HG03342 (cell line): ENCODE data around the gene SYTL2.
A peak's percentile ranks its signal among the peaks of the same experiment; 100 is the strongest.
"Not testable (repeated sequence)": the region's sequence is repeated elsewhere in the genome, so short reads cannot be mapped to it uniquely, and the experiment has no call there.

Experiments used
- ATAC-seq: cut with Tn5 transposase; IDR thresholded peaks from one replicate; pipeline ENCODE4 v1.9.1; 2021; ENCODE audit warnings: mild to moderate bottlenecking, moderate library complexity; ENCODE audit not compliant: unreplicated experiment

Gene SYTL2, protein sequence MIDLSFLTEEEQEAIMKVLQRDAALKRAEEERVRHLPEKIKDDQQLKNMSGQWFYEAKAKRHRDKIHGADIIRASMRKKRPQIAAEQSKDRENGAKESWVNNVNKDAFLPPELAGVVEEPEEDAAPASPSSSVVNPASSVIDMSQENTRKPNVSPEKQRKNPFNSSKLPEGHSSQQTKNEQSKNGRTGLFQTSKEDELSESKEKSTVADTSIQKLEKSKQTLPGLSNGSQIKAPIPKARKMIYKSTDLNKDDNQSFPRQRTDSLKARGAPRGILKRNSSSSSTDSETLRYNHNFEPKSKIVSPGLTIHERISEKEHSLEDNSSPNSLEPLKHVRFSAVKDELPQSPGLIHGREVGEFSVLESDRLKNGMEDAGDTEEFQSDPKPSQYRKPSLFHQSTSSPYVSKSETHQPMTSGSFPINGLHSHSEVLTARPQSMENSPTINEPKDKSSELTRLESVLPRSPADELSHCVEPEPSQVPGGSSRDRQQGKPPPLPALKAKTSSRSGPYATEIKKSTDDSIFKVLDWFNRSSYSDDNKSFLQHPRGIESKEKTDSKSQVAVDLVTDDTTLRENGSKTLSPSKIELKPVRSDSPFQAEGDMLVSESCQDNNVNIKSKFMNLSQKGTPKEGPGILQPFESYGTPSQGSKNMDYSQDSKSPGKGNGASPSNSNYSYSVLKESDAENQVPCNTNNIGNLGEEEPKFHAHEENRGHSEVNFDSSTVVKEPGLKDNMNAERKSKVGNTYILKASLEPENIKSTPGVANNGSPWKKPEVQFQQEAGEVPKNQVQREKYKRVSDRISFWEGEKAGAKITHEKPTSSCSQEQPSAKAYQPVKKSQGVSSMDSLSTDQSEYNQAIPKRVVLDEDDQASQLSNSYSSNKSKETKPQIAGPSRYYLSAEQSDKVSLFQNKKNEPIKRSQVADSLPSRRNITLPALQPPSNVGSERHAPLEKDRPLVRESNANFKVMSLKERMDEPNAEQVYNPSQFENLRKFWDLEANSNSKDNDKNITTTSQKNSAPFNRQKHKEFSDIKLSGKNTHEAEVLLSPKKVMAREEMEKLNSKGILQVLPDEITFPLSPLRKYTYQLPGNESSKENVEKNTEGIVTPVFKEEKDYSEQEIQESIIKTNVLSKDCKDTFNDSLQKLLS (N-terminal part only)

DNA sequence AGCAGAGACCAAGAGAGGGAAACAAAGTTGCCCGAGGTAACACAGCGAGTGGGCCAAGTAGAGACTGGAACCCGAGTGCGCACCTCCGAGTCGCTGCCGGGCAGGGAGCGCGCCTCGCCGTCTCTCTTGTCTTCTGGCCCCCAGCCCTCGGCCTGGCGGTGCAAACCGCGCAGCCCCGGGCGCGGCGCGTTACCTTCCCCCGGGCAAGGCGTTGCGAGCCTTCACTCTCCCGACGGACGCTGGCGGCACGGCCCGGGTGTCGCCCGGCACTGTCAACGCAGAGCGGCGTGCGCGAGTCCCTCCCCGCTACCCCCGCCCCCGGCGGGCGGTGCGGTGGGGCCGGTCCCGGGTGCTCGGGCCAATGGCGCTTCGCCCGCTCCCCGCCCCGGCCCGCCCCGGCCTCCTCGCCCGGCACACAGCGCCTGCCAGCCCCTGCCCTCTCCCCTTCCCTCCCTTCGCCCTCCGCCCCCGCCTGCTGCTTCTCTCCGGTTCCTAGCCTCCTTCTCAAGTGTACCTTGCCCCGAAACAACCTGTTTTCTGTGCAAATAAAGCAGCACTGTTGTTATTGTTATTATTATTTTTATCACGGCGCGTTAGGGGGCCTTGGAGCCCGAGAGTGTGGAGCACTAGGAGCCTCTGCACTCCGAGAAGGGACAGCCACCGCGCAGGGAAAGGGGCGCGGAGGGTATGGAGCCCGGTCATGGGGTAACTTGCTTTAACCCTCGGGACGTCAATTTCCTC is at the start of gene SYTL2:
TSS of gene SYTL2 (minus strand) at position 271 of the 741 bp plus-strand sequence. CDS start 53,416 bp downstream, outside the sequence.
- peak; percentile 87 for ATAC-seq

DNA sequence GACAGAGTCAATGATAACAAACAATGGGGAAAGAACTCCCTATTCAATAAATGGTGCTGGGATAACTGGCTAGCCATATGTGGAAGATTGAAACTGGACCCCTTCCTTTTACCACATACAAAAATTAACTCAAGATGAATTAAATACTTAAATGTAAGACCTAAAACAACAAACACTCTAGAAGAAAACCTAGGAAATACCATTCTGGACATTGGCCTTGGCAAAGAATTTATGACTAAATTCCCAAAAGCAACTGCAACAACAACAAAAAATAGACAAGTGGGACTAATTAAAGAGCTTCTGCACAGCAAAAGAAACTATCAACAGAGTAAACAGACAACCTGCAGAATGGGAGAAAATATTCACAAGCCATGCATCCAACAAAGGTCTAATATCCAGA is 48.6 kb upstream of the SYTL2 start:
- not testable (repeated sequence) for ATAC-seq

DNA sequence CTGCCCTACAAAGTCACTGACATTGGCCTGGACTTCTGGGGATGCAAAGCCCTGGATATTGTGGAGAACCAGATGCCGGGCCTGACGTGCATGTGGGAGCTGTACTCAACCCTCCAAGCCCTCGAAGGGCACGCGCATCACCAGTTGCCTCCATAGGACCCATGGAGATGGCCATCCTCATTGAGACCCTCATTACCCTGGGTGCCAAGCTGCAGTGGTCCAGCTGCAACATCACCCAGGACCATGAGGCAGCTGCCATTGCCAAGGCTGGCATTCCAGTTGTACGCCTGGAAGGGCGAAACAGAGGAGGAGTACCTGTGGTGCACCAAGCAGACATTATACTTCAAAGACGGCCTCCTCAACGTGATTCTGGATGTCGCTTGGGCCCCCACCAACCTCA is 46.2 kb upstream of the SYTL2 start:
- no peak for ATAC-seq

DNA sequence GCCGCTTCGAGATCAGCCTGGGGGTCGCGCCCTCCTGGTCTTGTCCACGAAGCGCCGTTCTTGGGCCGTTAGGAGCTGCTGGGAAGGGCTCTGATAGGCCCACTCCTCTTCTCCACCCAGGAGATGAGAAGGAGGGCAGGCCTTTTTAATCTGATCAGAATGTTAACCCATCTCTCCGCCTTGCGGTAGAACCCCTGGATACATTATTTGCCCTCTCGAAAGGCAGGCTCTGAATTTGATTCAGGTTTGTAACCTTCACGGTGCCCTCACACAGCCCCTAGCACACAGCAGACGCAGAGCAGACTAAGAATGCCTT is 44.4 kb upstream of the SYTL2 start, which contains the start of gene CCDC83:
TSS of gene CCDC83 (plus strand) at position 43 of the 316 bp plus-strand sequence. CDS start 9,741 bp downstream, outside the sequence.
- ATAC-seq: no peak

DNA sequence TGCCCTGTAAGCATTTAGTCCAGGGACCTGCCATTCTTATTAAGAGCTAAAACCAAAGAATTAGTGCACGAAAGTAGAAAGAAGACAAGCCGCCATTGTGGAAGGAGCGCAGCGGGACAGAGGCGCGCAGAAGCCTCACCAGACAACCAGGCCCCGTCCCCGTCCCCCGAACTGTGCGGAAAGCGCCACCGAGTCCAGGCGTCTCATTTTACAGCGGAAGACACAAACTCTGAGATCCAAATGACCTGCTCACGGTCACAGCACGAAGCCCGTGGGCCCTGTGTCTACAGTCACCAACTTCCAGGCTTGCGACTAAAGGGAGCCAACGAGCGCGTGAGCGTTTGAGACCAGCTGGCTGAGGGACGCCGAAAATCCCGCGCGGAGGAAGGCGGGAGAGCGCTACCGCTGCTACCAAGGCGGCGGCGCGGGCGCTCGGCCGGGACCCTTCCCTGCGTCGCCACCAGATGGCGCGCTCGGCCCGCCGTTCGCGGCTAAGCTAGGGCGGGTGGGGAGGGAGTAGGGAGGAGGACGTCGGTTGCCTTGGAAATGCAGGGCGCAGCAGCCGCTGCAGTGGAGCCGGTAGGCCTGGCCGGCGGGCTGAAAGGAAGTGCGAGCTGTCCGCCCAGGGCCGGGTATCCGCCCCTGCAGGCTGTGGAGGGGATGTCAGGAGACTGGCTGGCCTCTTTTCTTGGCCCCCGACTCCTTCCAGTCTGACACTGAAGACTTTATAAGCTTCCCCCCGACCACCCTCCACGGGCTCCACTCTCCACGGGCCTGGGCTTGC is 43.8 kb upstream of the SYTL2 start:
- ATAC-seq: peak; percentile 100

DNA sequence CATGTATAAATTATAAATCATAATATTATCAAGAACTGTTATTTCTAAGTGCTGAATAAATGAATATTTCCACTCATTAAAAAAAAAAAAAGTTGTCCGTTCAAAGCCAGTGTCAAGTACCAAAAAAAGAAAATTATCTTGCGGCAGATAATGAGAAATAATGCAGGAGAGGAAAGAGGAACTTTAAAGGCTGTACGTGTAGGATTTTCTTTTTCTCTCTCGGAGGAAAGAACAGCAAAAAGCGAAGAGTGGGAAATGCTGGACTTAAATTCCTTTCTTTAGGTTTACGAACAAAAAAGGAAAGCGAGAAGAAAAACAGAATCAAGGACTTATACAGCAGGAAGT is 43.2 kb upstream of the SYTL2 start:
- ATAC-seq: no peak

DNA sequence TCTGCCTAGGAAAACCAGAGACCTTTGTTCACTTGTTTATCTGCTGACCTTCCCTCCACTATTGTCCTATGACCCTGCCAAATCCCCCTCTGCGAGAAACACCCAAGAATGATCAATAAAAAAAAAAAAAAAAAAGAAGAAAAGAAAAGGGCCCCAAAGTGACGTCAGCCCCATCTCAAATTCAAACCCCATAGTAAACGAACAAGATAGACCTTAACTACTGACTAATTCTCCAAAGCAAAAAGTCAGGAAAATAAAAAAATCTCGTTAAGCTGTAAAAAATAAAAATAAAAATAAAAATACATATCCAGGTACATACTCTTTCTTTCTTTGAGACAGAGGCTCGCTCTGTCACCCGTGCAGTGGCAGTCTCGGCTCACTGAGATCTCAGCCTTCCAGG is 42.6 kb upstream of the SYTL2 start:
- not testable (repeated sequence) for ATAC-seq

DNA sequence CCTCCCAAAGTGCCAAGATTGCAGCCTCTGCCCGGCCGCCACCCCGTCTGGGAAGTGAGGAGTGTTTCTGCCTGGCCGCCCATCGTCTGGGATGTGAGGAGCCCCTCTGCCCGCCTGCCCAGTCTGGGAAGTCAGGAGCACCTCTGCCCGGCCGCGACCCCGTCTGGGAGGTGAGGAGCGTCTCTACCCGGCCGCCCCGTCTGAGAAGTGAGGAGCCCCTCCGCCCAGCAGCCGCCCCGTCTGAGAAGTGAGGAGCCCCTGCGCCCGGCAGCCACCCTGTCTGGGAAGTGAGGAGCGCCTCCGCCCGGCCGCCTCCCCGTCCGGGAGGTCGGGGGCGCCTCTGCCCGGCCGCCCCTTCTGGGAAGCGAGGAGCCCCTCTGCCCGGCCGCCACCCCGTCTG is 41.8 kb upstream of the SYTL2 start:
- ATAC-seq: not testable (repeated sequence)

DNA sequence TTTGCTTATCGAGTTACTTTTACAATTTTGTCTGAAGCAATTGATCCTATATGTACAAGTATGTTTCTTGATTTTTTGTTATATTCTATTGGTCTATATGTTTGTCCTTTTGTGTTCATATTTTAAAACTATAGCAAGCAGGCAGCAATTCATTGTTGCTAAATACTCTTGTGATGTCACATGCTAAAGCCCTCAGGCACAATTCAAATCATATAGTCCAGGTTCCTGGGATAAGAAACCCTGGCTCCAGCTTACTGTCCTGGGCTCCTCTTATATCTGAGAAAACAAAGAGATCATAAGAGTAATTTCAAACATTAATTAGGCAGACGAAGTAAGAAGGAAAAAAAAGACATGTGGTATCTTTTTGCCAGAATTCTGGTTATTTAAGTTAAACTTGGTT is 37.6 kb upstream of the SYTL2 start:
- no peak for ATAC-seq

DNA sequence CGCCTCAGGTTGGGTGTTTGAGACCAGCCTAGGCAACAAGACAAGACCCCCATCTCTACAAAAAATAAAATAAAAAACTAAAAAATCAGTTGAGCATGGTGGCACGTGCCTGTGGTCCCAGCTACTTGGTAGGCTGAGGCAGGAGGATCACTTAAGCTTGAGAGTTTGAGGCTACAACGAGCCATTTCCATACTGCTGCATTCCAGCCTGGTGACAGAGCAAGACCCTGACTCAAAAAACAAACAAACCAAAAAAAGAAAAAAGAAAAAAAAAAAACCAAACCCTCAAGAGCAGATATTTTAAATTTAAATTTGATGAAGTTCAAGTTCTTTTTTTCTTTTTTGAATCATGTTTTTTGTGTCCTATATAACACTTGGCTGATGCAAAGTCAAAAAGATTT is 37.1 kb upstream of the SYTL2 start:
- ATAC-seq: no peak

DNA sequence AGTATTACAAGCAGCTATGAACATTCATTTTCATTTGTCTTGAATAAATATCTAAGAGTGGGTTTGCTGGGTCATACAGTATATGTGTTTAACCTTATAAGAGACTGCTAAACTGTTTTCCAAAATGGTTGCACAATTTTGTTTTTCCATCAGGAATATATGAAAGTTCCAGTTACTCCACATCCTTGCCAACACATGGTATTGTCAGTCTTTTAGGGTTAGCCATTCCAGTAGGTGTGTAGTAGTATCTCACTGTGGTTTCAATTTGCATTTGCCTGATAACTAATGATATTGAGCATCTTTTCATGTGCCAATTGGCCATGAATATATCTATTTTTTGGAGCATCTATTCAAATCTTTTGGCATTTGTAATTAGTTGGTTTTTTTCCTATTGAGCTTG is 36.5 kb upstream of the SYTL2 start:
- no peak for ATAC-seq

DNA sequence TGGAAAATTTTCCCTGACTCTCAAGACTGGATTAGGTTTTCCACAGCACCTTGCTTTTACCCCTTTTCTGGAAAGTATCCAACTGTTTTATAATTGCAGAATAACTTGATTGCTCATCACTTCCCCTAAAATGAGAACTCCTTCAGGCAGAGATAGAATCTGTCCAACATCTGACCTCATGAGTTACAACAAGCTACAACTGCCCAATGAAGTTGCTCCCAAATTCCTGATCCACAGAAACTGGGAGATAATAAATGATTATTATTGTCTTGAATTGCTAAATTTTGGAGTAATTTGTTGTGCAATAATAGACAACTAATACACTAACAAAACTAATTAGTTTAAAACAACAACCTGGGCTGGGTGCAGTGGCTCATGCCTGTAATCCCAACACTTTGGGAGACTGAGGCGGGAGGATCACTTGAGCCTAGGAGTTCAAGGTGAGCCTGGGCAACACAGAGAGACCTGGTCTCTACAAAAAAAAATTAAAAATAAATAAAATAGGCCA is 34.2 kb upstream of the SYTL2 start:
- ATAC-seq: no peak

DNA sequence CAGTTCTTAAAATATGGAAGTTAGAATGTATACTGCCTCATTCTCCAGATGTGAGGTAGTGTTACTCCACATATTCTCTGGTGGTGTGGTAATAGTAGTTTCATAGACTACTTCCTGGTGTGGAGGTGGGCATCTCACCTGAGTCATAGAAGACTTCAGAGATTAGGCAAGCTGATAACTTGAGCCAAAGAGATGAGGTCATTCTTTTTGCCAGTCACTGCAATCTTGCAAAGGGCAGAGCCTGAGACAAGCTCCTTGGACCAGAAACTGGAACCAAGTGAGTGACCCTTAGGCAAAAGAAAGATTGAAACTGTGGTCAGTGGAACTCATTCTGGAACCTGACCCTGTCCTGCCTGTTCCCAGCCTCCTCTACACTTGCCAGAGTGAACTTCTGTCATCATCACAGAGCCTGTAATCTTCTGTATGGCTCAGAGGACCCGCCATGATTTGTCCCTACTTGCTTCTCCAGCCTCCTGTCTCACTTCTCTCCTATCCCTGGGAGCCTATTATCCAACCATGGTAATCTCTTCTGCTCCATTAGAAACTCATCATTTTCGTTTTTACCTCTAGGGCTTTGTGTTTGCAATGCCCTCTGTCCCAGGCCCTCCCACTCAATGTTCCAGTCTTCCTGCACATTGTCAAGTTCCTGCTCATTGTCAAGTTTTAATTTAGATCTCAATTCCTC is 33.6 kb upstream of the SYTL2 start:
- no peak for ATAC-seq

DNA sequence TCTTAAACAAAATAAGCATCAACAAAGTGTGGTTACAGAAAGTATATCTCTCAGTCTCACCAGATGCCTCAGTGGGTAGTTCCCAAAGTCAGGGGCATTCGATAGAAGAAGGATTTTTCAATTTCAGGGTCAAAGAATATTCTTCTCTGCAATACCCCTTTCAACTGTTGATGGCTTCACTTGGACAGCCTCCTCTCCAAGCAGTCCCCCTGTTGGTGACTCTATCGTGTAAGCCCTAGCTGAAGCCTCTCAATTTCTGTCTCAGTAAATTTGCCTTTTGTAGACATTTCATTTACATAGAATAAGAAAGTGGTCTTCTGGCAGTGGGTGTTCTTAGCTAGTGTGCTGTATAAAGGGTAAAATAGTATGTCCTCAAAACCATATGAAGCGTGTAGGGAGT is 33.0 kb upstream of the SYTL2 start:
- no peak for ATAC-seq

DNA sequence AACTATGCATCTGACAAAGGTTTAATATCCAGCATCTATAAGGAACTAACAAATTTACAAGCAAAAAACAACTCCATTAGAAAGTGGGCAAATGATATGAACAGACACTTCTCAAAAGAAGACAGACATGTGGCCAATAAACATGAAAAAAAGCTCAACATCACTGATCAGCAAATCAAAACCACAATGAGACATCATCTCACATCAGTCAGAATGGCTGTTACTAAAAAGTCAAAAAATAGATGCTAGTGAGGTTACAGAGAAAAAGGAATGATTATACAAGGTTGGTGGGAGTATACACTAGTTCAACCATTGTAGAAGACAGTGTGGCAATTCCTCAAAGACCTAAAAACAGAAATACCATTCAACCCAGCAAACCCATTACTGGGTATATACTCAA is 30.0 kb upstream of the SYTL2 start:
- not testable (repeated sequence) for ATAC-seq

DNA sequence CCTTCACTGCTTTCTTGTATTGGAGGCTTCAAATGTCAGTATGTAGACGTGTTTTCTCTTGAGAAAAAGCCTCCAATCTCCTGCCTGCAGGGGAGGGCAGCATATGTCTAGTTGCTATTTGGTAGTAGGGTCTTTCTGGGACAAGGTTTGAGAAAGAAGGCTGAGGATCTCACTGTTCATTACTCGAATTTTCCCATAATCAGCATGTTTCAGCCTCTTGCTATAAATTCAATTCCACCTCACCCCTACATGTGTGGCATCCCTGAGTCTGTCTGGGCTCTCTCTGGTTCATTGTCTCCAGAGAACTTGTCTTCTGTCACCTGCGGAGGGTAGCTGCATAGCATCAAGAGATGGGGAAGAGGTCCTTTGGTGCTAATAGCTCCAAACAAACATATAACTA is 24.8 kb upstream of the SYTL2 start:
- ATAC-seq: no peak

DNA sequence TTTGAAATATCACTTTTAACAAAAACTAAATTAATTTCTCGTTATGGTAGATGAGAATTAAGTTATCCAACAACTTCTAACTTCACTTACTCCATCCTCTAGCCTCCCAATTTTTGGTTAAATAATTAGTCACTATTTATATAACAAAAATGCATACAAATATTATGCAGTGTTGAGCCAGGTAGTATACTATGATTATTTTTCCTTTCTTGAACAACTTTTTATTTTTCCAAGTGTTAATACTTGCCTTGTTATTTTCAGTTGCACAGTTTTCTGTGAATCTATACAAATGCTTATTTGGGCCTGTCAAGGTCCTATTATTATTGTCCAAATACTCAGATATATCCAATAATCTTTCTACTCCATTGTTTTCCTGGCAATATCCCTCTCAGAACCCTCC is 24.3 kb upstream of the SYTL2 start:
- no peak for ATAC-seq

DNA sequence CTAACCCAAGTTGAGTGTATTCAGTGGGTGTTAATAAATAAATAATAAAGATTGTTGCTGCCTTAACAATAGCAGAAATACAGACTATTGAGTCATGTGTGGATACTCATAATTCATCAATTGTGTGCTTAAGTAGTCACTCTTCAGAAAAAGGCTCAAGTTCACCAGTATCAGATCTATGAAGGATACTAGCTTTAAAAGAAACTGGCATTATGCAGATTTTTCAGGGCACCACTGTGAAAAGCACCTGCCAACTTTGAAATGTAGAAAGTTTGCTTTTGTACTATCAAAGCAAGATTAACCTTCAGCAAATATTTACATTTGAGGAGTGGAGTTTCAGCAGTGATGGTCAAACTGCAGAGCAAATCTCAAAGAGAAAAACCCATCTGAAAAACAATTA is 20.1 kb upstream of the SYTL2 start:
- ATAC-seq: no peak

DNA sequence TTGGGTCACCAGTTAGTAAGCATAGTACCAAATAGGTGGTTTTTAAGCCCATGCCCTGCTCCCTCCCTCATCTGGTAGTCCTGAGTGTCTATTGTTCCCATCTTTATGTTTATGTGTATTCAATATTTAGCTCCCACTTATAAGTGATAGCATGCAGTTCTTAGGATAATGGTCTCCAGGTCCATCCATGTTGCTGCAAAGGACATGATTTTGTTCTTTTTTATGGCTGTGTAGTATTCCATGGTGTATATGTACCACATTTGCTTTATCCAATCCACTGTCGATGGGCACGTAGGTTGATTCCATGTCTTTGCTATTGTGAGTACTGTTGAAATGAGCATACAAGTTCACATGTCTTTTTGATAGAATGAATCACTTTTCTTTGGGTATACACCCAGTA is 18.2 kb upstream of the SYTL2 start:
- no peak for ATAC-seq
